Measurements from ENCODE around the gene MGAT4C. TPM values are rescaled to one million over a fixed set of nuclear protein-coding genes. Genes with fewer than 3 reads are reported as not detected.
"Not testable (repeated sequence)": the region's sequence is repeated elsewhere in the genome, so short reads cannot be mapped to it uniquely, and the experiment has no call there.

MGAT4C gene
- total RNA-seq, 1 donor from 2014 or later, result under 0.01 TPM

DNA sequence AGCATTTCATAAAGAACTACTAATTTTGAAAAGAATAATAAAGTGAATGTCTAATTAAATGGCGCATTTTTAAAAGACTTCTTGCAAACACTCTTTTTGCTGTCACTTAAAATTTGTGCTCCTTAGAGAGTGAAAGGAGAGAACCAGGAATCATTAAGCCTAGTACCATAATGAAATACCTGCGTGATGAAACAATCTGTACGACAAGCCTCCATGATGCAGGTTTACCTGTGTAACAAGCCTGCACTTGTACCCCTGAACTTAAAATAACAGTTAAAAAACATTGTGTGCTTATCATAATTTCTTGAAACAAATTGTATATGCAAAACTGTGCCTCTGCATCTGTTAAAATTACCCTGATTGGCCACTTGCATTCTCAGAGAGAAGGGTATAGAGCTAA is 108.1 kb downstream of the MGAT4C start:
- DNase-seq (ENCODE audit: low spot score), result no peak
- Mint-ChIP-seq H3K4me3 (no peak overlapping the region), H3K36me3 (ENCODE audit: low read depth) (no peaks in the 10 kb centered on the region), H3K27me3 (ENCODE audit: insufficient read depth) (no peaks in the 10 kb centered on the region), H3K4me1 (ENCODE audit: low read depth) (no peaks in the 10 kb centered on the region), H3K9me3 (no peaks in the 10 kb centered on the region), H3K27ac (no peak overlapping the region)
- intact Hi-C loops (cut with micrococcal nuclease), result no loop called here

DNA sequence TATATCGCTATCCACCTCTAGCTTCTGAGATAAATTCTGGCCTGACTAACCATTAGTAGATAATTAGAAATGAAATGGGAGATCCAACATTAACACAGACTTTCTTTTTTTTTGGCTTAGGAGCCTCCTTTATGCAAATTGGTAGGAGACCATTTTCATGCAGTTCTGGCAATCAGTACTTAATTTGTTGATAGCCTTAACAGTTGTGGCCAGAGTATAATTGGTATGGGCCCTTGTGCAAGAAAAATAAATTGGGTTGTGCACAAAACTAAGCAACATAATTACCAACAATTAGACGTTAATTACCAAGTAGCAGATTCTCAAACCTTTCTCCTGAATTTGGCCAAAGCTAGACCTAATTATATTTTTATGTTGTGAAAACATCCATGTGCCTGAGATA is 111.0 kb downstream of the MGAT4C start:
- Mint-ChIP-seq H3K36me3 (ENCODE audit: low read depth) (no peaks in the 10 kb centered on the region), H3K4me3 (no peak overlapping the region), H3K4me1 (ENCODE audit: low read depth) (no peaks in the 10 kb centered on the region), H3K27ac (no peak overlapping the region), H3K9me3 (no peaks in the 10 kb centered on the region), H3K27me3 (ENCODE audit: insufficient read depth) (no peaks in the 10 kb centered on the region)
- no peak for DNase-seq (ENCODE audit: low spot score)
- intact Hi-C loops (cut with micrococcal nuclease), result no loop called here

DNA sequence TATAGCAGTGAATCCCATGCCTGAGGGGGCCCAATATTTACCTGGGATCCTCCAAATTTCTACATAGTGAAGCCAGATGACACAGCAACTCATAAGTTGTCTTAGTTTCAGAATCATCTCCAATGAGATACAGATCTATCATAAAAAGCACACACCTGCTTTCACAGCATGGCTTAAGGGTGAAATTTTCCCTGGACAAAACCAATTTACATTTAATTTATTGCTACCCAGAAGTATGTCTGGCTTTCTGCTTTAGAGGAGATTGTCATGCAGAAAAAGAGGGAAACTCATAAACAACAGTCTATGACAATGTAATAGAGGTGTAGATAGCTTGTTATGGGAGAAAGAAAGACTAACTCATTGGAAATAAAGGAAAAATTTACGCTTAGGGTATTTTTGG is 113.0 kb downstream of the MGAT4C start:
- H3K27me3 Mint-ChIP-seq (ENCODE audit: insufficient read depth), result no peaks in the 10 kb centered on the region
- no peak overlapping the region for H3K4me3 Mint-ChIP-seq
- no peak overlapping the region for H3K27ac Mint-ChIP-seq
- intact Hi-C loops (cut with micrococcal nuclease), result no loop called here
- no peaks in the 10 kb centered on the region for H3K9me3 Mint-ChIP-seq
- no peaks in the 10 kb centered on the region for H3K4me1 Mint-ChIP-seq (ENCODE audit: low read depth)
- no peaks in the 10 kb centered on the region for H3K36me3 Mint-ChIP-seq (ENCODE audit: low read depth)
- no peak for DNase-seq (ENCODE audit: low spot score)

DNA sequence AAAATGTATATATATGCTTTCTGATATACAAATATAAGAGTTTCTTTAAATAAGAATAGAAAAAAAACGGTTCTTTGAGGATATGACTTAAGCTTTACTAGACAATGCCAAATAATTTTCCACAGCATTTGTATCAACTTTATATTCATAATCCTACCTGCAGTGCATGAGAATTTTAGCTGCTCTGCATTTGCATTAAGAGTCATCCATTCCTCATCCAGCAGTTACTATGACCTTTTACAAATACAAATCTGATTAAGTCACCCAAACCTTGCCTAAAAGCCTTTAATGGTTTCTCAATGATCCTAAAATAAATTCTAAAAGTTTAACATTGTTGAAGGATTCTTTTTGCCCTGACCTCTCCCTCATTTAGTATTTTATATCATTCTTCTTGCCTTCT is 116.5 kb downstream of the MGAT4C start:
- no peaks in the 10 kb centered on the region for H3K4me1 Mint-ChIP-seq (ENCODE audit: low read depth)
- DNase-seq (ENCODE audit: low spot score), result no peak
- H3K4me3 Mint-ChIP-seq, result no peak overlapping the region
- H3K27ac Mint-ChIP-seq, result no peak overlapping the region
- H3K36me3 Mint-ChIP-seq (ENCODE audit: low read depth), result no peaks in the 10 kb centered on the region
- no peaks in the 10 kb centered on the region for H3K27me3 Mint-ChIP-seq (ENCODE audit: insufficient read depth)
- no peaks in the 10 kb centered on the region for H3K9me3 Mint-ChIP-seq
- intact Hi-C loops (cut with micrococcal nuclease), result no loop called here

DNA sequence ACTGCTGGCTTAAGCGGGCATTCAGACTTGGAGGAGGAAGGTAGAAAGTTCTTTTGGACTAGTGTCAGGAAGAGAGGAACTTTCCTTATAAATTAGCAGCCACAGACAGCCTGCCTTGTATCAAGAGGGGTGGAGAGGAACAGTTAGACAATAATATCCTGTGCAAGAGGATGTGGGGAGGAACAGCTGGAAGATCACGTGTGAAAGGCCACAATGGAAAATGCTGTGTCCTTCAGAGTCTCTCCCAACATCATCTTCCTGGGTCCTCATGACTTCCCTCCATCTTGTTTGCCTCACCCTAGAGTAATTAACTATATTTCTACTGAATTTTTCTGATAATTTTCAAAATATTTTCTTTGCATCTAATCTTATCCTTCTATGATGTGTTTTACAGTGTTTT is 117.4 kb downstream of the MGAT4C start:
- no peak for DNase-seq (ENCODE audit: low spot score)
- no peak overlapping the region for H3K4me3 Mint-ChIP-seq
- H3K27ac Mint-ChIP-seq, result no peak overlapping the region
- no peaks in the 10 kb centered on the region for H3K27me3 Mint-ChIP-seq (ENCODE audit: insufficient read depth)
- H3K4me1 Mint-ChIP-seq (ENCODE audit: low read depth), result no peaks in the 10 kb centered on the region
- H3K36me3 Mint-ChIP-seq (ENCODE audit: low read depth), result no peaks in the 10 kb centered on the region
- no peaks in the 10 kb centered on the region for H3K9me3 Mint-ChIP-seq
- intact Hi-C loops (cut with micrococcal nuclease), result no loop called here

DNA sequence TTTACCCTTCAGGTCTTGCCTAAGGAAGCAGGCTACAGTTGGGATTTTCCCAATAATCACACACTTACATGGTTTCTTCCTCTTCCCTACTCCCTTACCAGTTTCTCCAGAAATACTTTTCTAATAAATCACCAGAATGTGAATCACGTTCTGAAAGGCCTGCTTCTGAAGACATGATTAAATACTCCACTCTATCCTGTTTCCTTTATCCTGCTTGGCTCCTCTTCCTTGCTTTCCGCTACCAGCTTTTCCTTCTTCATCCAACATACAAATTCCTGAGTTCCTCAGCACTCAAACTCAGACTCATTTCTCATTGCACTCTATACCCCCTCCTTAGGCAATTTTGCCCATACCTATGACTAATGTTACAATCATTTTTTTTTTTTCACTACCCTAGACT is 118.3 kb downstream of the MGAT4C start:
- no peaks in the 10 kb centered on the region for H3K27me3 Mint-ChIP-seq (ENCODE audit: insufficient read depth)
- H3K4me3 Mint-ChIP-seq, result no peak overlapping the region
- intact Hi-C loops (cut with micrococcal nuclease), result no loop called here
- H3K36me3 Mint-ChIP-seq (ENCODE audit: low read depth), result no peaks in the 10 kb centered on the region
- no peaks in the 10 kb centered on the region for H3K4me1 Mint-ChIP-seq (ENCODE audit: low read depth)
- no peak overlapping the region for H3K27ac Mint-ChIP-seq
- no peak for DNase-seq (ENCODE audit: low spot score)
- no peaks in the 10 kb centered on the region for H3K9me3 Mint-ChIP-seq

DNA sequence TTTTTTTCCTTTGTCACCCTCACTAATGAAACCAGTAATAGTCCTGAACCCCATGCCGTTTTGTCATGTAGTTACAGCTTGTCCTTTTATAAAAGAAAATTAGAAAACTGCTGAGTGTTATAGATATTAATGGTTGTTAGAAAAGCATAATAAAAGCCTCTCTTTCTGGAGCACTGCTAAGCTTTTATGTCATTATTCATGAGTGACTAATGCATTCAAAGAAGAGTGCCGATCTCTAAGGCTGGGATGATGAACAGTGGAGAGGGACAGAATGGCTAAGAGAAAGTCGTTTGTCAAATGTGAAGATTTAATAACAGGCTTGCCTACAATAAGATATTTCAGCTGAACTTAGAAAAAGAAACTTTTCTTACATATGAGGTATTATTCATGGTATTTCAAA is 121.6 kb downstream of the MGAT4C start:
- intact Hi-C loops (cut with micrococcal nuclease), result no loop called here
- no peaks in the 10 kb centered on the region for H3K4me1 Mint-ChIP-seq (ENCODE audit: low read depth)
- no peak overlapping the region for H3K27ac Mint-ChIP-seq
- no peak for DNase-seq (ENCODE audit: low spot score)
- no peak overlapping the region for H3K4me3 Mint-ChIP-seq
- H3K9me3 Mint-ChIP-seq, result no peaks in the 10 kb centered on the region
- H3K27me3 Mint-ChIP-seq (ENCODE audit: insufficient read depth), result no peaks in the 10 kb centered on the region
- H3K36me3 Mint-ChIP-seq (ENCODE audit: low read depth), result no peaks in the 10 kb centered on the region

DNA sequence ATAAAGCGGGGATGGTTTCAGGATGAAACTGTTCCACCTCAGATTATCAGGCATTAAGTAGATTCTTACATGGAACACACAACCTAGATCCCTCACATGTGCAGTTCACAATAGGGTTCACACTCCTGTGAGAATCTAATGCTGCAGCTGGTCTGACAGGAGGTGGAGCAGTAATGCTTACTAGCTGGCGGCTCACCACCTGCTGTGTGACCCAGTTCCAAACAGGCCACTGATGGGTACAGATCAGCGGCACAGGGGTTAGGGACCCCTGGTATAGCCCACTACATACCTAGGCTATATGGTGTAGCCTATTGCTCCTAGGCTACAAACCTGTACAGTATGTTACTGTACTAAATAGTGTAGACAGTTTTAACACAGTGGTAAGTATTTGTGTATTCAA is 129.3 kb downstream of the MGAT4C start:
- intact Hi-C loops (cut with micrococcal nuclease); H3K4me1 Mint-ChIP-seq (ENCODE audit: low read depth); H3K27me3 Mint-ChIP-seq (ENCODE audit: insufficient read depth); H3K36me3 Mint-ChIP-seq (ENCODE audit: low read depth); H3K9me3 Mint-ChIP-seq; H3K27ac Mint-ChIP-seq; H3K4me3 Mint-ChIP-seq; DNase-seq (ENCODE audit: low spot score): not testable (repeated sequence)

DNA sequence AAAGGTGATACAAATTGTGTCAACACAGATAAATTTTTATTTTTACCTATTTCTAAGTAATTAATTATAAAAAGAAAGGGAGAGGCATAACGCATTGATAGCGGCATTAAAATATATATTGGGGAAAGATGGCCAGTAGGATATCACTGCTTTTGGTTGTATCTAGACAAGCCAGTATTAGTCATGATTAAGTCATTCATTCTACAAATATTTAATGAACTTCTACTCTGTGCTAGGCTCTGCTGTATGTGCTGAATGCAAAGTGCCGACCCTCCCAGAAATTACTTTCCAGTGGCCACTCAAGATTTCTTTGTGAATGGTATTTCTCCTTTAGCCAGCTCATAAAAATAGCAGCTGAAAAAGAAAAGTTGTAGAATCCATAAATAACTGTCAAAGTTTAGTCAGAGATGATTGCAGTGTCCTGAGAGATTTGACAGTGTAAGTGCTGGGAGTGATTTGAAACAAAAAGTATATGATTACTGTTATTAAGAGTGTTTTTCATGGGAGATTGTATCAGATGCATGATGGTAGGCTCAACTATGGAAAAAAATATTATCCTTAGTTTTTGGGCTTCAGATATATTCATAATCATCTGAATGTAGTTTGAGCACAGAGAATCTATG is 133.2 kb downstream of the MGAT4C start:
- no peaks in the 10 kb centered on the region for H3K4me1 Mint-ChIP-seq (ENCODE audit: low read depth)
- H3K36me3 Mint-ChIP-seq (ENCODE audit: low read depth), result no peaks in the 10 kb centered on the region
- H3K27me3 Mint-ChIP-seq (ENCODE audit: insufficient read depth), result no peaks in the 10 kb centered on the region
- intact Hi-C loops (cut with micrococcal nuclease), result no loop called here
- DNase-seq (ENCODE audit: low spot score), result no peak
- no peaks in the 10 kb centered on the region for H3K9me3 Mint-ChIP-seq
- no peak overlapping the region for H3K4me3 Mint-ChIP-seq
- no peak overlapping the region for H3K27ac Mint-ChIP-seq

DNA sequence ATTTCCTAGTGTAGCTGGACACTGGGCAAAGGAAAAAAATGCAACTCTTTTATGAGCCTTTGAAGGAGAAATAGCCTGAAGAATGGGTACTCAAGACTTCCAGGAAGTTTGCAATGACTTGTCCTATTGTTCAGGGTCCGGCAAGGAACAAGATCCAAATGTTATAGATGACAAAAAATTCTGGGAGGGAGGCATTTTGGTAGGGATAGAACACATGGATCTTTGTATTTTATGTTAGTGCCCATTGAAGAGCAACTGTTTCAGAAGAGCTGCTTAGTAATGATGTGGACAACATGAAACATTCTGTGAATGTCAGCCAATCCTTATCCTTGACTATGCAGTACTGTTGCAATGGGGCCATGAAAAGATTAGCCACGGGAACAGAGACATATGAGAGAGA is 138.0 kb downstream of the MGAT4C start:
- intact Hi-C loops (cut with micrococcal nuclease), result no loop called here
- DNase-seq (ENCODE audit: low spot score), result no peak
- H3K27me3 Mint-ChIP-seq (ENCODE audit: insufficient read depth), result no peaks in the 10 kb centered on the region
- H3K4me1 Mint-ChIP-seq (ENCODE audit: low read depth), result no peaks in the 10 kb centered on the region
- H3K36me3 Mint-ChIP-seq (ENCODE audit: low read depth), result no peaks in the 10 kb centered on the region
- no peak overlapping the region for H3K4me3 Mint-ChIP-seq
- no peaks in the 10 kb centered on the region for H3K9me3 Mint-ChIP-seq
- no peak overlapping the region for H3K27ac Mint-ChIP-seq

DNA sequence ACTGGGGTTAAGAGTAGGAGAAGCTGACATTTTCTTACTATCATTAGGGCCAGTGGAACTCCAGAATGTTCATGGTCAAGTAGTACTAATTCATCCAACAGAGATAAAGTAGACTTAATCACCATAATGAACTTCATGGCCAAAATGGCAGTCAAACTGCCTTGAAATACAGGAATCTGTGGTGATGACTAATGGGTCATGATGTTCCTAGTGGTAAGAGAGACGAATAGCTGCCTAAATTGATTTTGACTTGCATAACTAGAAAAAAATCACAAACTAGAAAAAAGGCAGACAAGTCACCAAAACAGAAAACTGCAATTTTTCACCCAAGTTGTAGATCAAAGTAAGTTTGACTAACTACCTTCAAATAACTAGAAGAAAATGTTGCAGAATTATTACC is 138.5 kb downstream of the MGAT4C start:
- Mint-ChIP-seq H3K27me3 (ENCODE audit: insufficient read depth) (no peaks in the 10 kb centered on the region), H3K27ac (no peak overlapping the region), H3K36me3 (ENCODE audit: low read depth) (no peaks in the 10 kb centered on the region), H3K4me1 (ENCODE audit: low read depth) (no peaks in the 10 kb centered on the region), H3K4me3 (no peak overlapping the region), H3K9me3 (no peaks in the 10 kb centered on the region)
- DNase-seq (ENCODE audit: low spot score), result no peak
- intact Hi-C loops (cut with micrococcal nuclease), result no loop called here

DNA sequence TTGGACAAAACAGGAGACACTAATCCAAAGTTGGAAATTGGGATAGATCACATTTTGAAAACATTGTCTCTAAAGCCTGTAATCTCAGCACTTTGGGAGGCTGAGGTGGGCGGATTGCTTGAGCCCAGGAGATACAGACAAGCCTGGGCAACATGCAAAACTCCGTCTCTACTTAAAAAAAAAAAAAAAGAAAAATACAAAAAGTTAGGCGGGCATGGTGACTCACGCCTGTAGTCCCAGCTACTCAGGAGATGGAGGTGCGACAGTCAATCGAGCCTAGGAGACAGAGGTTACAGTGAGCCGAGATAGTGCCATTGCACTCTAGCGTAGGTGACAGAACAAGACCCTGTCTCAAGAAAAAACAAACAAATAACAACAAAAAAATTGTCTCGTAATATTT is 152.1 kb downstream of the MGAT4C start:
- H3K4me1 Mint-ChIP-seq (ENCODE audit: low read depth), result no peaks in the 10 kb centered on the region
- H3K36me3 Mint-ChIP-seq (ENCODE audit: low read depth), result no peaks in the 10 kb centered on the region
- no peak overlapping the region for H3K4me3 Mint-ChIP-seq
- H3K27me3 Mint-ChIP-seq (ENCODE audit: insufficient read depth), result no peaks in the 10 kb centered on the region
- H3K9me3 Mint-ChIP-seq, result no peaks in the 10 kb centered on the region
- intact Hi-C loops (cut with micrococcal nuclease), result no loop called here
- no peak overlapping the region for H3K27ac Mint-ChIP-seq
- no peak for DNase-seq (ENCODE audit: low spot score)

DNA sequence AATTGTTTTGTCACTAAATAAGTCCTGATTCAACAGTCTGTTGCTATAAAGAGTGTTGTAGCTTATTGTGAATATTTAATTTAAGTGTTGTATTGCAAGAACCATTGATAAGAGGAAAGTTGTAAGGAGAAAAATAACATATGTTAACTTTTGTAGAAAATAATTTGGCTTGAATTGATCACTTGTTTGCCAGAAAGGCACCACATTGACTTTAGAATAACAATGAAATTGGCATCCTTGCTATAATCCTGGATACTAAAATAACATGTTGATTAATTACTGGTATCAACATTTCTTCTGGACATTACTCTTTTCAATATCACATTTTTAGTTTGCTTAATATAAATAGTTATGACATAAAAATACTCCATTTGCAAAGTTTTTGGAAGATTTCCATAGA is 159.0 kb downstream of the MGAT4C start:
- Mint-ChIP-seq H3K9me3 (no peaks in the 10 kb centered on the region), H3K4me3 (no peak overlapping the region), H3K27ac (no peak overlapping the region), H3K4me1 (ENCODE audit: low read depth) (no peaks in the 10 kb centered on the region), H3K27me3 (ENCODE audit: insufficient read depth) (no peaks in the 10 kb centered on the region), H3K36me3 (ENCODE audit: low read depth) (no peaks in the 10 kb centered on the region)
- no peak for DNase-seq (ENCODE audit: low spot score)
- intact Hi-C loops (cut with micrococcal nuclease), result no loop called here

DNA sequence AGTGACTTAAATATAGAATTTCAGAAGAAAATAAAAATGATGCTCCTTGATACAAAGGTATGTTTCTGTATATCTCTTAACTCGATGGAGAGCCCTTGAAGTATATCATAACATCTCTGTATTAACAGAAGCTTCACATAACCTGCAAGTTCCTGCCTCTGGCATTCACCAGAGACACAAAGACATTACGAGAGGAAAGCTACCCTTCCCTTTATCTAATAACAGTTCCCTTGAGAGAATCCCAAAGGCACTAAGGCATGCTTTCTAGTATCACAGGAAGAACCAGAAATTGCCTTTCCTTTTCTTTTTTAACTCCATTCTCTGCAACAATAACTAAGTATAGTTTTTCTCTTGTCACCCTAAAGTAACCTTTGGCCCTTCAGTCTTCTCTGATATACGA is 164.5 kb downstream of the MGAT4C start:
- H3K27me3 Mint-ChIP-seq (ENCODE audit: insufficient read depth), result no peaks in the 10 kb centered on the region
- H3K4me3 Mint-ChIP-seq, result no peak overlapping the region
- H3K27ac Mint-ChIP-seq, result no peak overlapping the region
- no peaks in the 10 kb centered on the region for H3K9me3 Mint-ChIP-seq
- H3K4me1 Mint-ChIP-seq (ENCODE audit: low read depth), result no peaks in the 10 kb centered on the region
- DNase-seq (ENCODE audit: low spot score), result no peak
- intact Hi-C loops (cut with micrococcal nuclease), result no loop called here
- no peaks in the 10 kb centered on the region for H3K36me3 Mint-ChIP-seq (ENCODE audit: low read depth)

Data from activated T-helper 1 cell treated with anti-CD3 and anti-CD28 coated beads, Interleukin-12 subunit alpha, Interleukin-12 subunit beta, Interleukin-2, Interleukin-4 antibody, amounts not matched to agents 30 ng/mL and 10 ng/mL and 1 ng/mL, durations not matched to agents 14 hours and 24 hours and 36 hours (primary cell).